ENCODE results near the gene MAPK10.
"Not testable (repeated sequence)": the region's sequence is repeated elsewhere in the genome, so short reads cannot be mapped to it uniquely, and the experiment has no call there.

MAPK10 gene

DNA sequence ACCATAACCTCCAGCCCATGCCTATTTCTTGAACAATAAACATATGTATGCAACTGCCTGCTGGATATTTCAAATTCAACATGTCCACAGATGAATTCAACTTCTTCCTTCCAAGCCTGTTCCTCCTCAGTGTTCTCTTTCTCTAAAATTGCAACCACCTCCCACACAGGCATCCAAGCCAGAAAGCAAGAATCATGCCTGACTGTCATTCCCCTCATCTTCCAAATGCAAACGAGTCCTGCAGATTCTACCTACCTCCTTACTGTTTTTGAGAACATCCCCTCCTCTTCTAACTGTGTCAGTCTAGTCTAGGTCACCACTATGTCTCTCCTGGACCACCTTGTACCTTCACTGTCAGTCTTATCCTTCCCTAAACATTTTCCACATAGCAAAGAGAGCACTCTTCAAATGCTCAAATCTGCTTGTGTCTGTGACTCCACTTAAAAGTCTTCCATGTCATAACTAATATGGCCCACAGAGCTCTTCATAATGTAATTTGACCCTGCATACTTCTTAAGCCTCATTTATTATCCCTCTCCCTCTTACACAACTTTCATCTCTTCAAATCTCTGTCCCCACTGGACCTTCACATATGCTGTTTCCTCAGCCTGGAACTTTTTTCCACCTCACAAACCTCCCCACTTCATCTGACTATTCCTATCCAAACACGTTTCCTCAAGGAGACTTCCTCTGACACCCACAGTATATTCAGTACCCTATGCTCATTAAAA, 25.7 kb downstream of the MAPK10 start:
- no peak for DNase-seq

DNA sequence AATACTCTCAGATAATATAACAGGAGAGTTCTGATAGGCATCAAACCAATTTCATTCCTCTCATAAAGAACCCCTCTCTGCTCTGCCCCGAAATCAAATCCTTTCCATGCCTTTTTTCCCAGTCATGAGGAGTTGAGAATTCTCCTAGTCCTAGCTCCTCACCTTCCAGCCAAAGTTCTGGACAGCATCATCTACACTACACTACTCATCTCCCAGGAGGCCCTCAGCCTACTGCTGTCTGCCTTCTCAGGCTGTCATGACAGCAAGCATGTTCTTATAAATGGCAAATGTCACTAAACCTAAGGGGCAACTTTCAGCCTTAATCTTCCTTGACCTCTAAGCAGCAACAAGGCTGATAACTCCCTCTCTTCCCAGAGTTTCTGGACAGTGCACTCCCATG, 26.6 kb downstream of the MAPK10 start:
- no peak for DNase-seq

DNA sequence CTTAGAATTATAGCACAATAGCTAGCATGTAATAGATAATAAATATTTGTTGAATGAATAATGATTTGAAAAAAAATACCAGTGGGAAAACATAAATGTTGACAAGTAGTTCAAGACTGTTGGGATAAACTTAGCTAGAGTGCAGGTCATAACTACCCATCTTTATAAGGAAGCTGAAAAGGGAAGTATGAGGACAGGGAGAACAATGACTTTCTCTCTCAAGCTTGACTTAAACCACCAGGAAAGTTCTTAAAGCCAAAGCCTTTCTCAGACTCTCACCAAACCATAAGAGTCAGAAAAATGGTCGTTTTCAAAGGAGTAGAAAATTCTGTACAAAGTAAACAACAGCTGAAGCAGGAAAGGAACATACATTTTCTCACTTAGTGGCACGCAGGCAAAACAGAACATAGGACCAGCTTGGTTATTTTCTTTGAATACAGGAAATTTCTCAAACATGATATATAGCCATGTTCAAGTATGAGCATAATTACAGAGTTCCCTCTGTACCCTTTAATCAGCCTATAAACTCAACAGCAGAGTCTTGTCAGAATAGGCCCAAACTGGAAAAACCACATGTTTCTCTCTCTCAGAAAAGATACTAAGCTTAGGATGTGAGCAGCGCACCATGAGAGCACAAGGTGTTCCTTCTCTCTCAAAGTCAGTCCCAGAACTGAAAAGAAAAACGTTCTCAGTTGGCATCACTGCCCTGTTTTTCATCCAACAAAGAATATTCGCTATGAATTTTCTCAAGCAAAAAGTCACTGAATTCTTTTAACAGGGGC, 28.7 kb downstream of the MAPK10 start:
- DNase-seq: no peak

DNA sequence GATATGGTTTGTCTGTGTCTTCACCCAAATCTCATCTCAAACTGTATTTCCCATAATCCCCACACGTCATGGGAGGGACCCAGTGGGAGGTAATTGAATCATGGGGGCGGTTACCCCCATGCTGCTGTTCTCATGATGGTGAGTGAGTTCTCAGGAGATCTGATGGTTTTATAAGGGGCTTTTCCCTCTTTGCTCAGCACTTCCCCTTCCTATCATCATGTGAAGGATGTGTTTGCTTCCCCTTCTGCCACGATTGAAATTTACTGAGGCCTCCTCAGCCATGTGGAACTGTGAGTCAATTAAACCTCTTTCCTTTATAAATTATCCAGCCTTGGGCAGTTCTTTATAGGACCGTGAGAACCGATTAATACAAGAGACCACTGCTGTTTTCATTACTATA, 29.4 kb downstream of the MAPK10 start:
- DNase-seq: not testable (repeated sequence)

DNA sequence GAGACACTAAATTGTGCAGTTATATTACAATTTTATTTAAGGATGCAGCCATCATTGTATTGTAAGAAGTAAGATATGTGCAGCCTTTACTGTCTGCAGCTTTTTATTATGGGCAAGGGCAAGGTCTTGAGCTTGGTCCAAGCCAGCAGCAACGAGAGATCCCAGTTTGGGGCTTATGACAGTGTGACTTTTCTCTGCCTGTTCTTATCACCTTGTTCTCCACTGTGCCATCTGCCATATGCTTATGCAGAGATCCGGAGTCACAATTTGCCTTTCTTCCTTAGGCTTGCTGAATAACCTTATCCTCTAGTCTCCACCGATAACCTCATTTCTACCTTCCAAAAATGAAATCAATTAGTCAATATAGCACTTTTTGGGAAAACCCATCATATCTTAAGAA, 30.4 kb downstream of the MAPK10 start:
- DNase-seq: no peak

DNA sequence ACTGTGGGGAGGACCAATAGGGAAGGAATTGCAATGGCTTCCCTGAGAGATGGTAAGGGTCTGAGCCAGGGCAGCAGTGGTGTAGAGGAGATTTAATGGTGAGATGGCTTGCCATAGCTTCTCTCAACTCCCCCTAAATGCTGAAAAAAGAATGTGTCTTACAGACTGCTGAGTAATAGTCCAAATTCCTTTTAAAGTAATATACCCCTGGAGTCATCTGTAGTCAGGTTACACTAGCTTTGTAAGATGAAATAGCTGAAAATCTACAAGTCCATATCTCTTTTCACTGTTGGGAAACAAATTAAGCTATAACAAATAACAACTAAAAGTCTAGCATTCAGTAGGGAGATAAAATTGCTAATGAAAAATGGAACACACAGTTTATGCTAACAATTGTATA, 33.5 kb downstream of the MAPK10 start:
- DNase-seq: no peak

DNA sequence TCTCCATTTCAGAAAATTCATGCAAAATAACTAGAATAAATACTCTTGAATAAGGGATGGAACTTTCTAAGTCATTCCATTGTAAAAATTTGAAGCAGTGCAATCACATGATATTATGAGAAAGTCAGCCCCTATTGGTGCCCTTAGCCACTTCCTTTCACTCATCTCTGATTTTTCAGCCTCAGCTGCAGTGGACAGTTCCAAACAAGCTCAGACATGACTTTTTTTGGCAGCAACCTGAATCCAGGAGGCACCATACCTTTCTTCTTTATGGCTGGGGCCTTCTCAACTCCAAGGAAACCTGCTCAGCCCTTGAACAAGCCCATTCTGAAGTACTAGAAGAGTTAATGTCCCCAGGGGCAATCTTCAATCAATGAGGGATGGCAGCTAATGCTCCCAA, 40.5 kb downstream of the MAPK10 start:
- no peak for DNase-seq

DNA sequence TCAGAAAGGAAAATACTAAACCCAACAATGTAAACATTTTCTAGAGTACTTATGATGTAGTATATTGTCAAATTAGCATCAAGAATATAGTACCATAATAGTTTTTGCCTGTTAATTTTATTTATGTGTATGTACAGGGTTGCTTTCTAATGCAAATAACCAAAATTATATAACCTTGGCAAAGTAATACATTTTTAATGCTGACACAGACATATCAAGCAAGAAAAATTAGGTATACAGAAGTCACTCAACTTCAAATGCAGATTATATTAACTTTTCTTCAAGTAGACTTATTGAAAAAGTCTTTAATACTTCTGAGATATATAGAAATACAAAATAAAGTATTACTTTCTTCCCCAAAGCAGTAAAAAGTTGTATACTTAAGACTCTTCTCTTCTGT, 44.3 kb downstream of the MAPK10 start:
- no peak for DNase-seq

DNA sequence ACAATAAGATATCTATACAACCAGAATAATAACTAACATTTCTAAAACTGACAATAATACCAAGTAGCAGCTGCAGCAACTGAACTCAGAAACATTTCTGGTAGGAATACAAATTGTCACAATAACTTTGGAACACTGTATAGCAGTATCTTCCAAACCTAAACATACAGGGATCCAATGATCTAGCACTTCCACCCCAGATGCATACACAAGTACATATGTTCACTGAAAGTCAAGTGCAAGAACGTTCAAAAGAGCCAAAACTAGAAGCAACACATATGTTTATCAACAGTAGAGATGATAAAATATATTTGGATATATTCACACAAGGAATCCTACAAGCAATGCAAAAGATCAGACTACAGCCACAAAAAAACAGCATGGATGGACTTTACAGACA, 46.2 kb downstream of the MAPK10 start:
- DNase-seq: no peak

DNA sequence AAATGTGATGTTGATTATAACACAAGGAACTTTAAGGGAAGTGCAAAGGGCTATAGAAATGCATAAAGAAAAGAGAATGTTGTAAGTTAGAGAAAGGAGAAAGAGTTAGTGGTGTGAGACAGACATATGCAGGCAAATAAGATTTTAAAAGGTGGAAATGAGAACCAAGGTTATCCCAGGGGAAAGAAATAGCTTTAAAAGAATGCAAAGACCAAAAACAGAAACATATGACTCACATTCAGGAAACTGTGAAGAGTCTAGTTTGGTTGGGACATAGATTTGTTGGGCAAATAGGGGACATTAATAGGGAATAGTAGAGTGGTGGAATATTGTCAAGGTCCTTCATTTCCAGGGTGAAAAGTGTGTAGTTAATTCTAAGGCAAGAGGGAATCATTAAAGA, 52.4 kb downstream of the MAPK10 start:
- no peak for DNase-seq

DNA sequence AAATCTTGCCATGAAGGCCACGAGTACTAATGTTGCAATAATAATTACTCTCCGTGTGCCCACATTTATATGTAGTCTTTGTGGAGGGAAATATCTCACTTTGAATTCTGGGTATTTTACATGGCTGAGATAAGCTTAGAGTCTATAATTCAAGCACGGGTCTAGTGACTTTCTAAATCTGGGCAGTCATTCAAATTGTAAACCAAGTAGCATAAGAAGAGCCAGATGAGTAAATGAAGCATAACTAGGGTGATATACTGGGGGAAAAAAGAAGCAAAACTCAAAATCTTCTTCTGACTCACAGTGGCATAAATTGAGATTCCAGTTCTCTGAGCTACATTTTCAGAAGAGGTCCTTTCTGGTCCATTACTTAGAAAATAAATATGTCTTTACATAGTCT, 53.0 kb downstream of the MAPK10 start:
- no peak for DNase-seq

DNA sequence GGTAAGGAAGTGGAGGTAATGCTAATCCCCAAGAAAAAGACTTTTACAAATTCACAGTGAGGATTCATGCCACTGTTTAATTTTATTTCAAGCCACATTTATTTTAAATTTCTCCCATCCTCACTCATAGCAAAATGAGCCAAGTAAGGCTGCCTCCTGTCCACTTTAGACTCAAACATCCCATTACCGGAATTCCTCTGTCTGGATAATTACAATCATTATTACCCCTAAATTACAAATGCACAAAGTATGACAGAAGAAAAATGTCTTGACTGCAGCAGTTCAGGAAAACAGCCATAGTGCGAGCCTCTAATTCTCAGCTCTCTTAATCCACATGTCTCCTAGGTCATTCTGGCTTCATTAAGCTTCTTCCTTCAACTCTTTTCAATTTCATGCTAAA, 57.0 kb downstream of the MAPK10 start:
- no peak for DNase-seq

DNA sequence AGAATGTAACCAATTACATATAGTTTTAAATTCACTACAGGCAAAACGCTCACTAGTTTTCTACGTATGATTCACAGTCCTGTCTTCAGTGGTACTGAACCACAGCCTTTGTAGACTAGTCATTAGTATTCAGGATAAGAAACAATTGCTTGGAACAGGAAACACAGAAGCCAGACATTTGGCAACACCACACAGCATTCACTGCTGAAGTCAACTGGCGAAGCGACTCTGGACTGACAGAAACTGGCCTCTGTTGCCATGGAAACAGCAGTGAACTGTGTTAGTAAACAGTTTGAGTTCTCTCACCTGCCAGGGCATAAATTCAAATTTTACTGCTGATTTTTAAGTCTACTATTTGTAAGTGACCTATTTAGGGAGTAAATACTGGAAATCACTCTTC, 57.6 kb downstream of the MAPK10 start:
- no peak for DNase-seq

DNA sequence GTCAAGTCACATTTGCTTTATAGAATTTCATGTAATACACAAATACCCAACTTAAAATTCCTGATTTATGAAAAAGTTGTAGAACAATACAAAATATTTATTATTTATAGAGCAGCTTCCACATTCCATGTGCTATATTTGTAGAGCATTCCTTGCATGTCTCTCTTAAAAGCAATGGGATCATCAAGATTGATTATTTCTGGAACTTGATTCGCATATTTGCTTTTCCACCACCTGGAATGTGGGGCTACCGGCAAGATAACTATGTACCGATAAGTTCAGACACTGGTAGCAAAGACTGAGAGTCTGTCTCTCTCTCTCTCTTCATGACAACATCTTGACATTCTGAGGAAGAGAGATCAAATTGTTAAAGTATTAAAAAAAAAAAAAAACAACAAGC, 59.3 kb downstream of the MAPK10 start:
- DNase-seq: no peak

DNA sequence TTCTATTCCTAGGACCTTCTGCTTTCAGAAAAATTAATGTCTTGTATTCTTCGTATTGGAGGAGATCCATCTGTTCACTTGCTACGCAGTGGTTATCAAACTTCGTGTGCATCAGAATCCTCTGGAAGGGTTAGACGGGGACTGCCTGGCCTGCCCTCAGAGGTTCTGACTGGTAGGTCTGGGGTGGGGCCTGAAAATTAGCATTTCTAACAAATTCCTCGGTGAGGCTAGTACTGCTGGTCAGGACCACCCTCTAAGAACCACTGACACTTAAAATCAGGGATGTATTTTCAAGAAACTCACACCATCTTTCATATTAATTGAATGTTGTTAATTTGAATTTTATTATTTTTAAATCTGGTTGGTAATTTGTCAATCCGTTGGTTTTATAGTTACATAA, 63.0 kb downstream of the MAPK10 start:
- DNase-seq: no peak

DNA sequence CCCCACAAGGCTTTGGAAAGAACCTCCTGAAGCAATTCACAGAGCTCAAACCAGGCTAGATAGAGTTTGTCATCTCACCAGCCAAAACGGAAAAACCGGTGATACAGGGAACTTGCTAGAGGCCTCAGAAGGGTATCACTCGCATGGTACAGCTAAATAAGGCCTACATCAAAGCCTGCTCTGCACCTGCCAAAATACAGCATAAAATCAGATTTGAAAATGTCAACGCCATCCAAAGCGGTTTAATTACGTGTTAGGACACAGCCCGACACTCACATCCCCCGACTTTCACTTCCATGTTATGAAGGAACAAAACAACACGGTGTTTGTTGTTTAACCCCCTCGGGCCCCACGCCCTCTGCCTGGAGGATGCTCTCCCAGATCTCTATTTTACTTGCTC, 65.0 kb downstream of the MAPK10 start:
- DNase-seq: no peak

DNA sequence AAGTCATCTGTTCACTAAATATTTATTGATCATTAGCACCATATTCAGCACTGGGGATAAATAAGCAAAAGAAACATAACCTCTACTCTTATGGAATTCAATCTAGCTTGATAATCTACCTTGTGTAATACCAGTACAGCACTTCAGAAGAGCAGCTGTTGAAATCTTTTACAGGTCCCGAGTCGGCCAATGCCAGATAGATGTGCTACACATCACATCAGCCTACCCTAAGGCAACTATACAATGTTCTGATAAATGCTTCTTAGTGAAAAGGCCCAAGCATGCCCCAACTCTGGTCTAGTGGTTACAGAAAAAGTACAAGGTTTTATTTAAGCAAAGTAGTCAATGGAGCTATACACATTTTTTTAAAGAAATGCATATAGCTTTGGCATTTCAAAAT, 68.7 kb downstream of the MAPK10 start:
- DNase-seq: no peak

DNA sequence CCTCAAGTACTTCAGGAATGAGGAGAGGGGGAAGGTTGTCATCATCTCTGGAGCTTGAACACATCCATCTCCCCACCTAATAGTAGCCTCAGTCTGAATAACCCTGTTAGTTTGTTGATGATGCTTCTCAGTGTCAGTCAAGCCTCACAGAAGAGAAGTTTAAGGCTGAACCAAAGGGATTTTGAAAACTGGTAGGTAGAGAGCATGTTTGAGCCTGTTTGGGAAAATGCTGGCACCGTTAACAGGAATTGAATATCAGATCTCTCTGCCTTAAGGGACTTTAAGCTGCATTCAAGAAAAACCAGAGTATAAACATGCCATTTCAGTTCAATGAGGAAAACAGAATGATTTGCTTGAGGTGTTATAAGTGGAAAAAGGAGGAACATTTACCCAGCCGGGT, 73.1 kb downstream of the MAPK10 start:
- DNase-seq: no peak

DNA sequence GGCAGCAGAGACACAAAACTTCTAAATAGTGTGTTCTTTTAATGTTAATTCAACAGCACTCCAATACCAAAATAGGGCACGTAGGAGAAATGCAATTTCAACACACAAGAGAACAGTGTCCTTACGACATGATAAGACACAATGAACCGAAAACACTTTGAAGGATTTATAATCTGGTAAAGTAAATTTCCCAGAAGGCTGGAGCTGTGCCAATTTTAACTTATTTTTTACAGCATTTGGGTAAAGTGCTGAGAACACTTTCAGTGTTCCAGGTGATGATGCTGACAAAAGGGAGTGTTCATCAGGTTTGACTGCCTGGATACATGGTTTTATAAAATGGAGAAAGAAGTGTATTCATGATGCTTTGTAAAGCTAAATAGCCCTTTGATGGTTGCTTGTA, 76.5 kb downstream of the MAPK10 start:
- DNase-seq: no peak

DNA sequence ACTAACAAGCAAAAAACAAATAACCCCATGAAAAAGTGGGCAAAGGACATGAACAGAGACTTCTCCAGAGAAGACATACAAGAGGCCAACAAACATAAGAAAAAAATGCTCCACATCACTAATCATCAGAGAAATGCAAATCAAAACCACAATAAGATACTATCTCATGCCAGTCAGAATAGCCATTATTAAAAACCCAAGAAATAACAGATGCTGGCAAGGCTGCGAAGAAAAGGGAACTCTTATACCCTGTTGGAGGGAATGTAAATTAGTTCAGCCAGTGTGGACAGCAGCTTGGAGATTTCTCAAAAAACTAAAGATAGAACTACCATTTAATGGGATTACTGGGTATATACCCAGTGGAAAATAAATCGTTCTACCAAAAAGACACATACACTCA, 79.6 kb downstream of the MAPK10 start:
- DNase-seq: no peak

DNA sequence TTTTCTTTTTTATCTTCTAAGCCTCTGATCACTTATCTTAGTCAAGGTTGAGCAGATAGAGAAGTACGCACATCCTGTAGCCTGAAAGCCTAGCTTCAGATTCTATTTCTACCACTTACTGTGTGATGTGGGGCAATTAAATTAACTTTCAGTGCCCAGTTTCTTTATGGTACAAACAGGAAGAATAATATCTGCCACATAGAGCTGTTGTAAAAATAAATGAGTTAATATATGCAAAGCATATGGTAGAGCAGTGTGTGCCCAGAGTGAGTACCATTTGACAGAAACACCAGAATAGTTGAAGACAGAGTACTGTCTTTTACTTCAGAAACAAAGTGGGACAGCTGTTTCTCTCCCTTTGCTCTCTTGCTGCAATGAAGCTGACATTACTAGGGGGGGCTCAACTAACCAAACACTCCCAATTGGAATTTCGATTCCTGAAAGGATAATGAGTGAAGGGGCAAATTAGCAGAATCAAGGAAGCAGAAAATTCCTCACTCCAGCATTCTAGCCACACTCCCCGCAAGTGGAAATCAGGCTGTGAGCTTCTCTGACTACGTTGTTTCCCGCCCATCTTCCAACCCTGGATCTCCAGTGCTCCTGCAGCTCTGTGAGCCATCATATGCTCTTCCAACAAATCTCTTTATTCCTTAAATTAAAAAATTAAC, 80.4 kb downstream of the MAPK10 start:
- DNase-seq: no peak

DNA sequence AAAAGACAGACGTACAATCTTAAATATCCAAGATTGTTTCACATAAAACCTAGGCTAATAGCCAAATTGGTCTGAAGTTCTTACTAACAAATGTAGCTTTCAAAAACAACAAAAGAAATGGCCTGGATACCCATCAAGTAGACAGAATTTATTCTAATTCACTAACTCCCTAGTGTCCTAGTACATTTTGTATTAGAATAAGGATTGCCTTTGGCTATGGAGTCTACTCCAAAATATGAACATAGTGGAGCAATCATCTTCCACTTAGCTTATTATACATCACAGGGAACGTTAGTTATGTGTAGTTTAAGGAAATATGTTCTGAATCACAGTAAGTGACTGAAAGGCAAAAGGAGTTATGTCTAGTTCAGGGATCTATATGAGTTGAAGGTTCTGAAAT, 81.7 kb downstream of the MAPK10 start:
- DNase-seq: no peak

DNA sequence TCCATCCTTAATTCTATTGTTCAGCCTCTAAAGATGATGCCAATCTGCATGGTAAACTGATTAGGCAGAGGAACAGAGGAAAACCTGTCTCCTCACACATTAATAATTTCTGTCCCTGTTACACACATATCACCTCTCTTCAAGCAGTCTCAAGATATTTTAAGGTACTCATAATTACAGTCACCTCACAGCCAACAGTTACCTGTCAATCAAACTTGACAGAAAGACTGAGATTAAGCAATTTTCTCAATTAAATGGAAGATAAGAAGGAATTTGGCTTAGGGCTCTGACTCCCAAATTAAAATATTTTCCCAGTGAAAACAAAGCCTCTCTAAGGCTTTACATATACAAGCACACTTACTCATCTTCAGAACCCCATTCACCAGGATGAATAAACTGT, 85.2 kb downstream of the MAPK10 start:
- no peak for DNase-seq

DNA sequence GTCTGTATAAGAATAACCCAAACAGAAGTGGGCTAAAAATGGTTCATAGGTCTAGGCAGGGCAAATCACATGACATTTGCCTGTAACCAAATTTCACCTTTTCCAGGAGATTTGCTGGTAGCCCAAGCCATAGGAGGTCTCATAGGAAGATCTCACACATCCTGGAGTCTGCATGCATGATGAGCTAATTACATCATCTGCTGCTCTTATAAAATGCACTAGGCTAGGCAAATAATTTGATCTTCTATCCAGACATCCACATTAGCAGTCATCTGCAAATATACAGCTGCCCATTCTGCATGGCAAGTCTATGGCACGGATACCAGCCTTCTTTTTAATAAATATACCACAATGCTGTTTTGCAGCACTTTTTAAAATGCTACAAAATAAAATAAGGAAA, 87.2 kb downstream of the MAPK10 start:
- no peak for DNase-seq
